B cell (primary cell): ENCODE data around the gene ACAN. TPM values are rescaled to one million over a fixed set of nuclear protein-coding genes. Genes with fewer than 3 reads are reported as not detected.

ENCODE experiments used
- ATAC-seq: fragments of 200-7000 bp; cut with Tn5 transposase; one replicate; pipeline ENCODE4 v1.10.0; 2021; ENCODE audit warnings: low read depth, mild to moderate bottlenecking, moderate number of reproducible peaks, moderate library complexity
- CTCF ChIA-PET: fragments of 350-600 bp; sonication (Branson Sonifier 250); formaldehyde crosslinking; loops from one replicate; lab custom pipeline; 2021; ENCODE audit warnings: antibody characterized with exemption, inconsistent platforms; lab: Charles Lee
- POLR2A ChIA-PET: fragments of 350-600 bp; sonication (Branson Sonifier 250); formaldehyde crosslinking; loops from one replicate; lab custom pipeline; 2021; ENCODE audit warnings: antibody characterized with exemption; lab: Charles Lee
- DNase-seq: peaks from one replicate; pipeline ENCODE4 v3.0.0; 2013
- H2AFZ ChIP-seq: 2 replicates; pipeline ENCODE4 v1.6.1; 2012; ENCODE audit warnings: mild to moderate bottlenecking, low read depth, low read length; ENCODE audit not compliant: insufficient read depth, poor library complexity, severe bottlenecking
- H3K27ac ChIP-seq, 2 donors: 1 replicate in 1 of 2; 2 replicates in 1 of 2; pipeline ENCODE4 v1.5.1; 2012 to 2013; ENCODE audit warnings: low read length in 2 of 2, mild to moderate bottlenecking in 2 of 2, moderate library complexity in 1 of 2
- H3K27me3 ChIP-seq, 4 experiments: fragments of 200-600 bp in 1 of 4; sonication (generic) in 1 of 4; replicated peaks in 1 of 4; 1 replicate in 2 of 4; 2 replicates in 2 of 4; pipeline versions ENCODE4 v1.6.1 to v1.7.0; 2013 to 2016; ENCODE audit warnings: low read length in 3 of 4, mild to moderate bottlenecking in 2 of 4, mixed read lengths in 1 of 4, moderate library complexity in 1 of 4; ENCODE audit not compliant: insufficient read depth in 4 of 4, control insufficient read depth in 3 of 4; ENCODE audit errors: control extremely low read depth in 1 of 4
- H3K36me3 ChIP-seq, 2 experiments: replicated peaks in 1 of 2; 1 replicate in 1 of 2; 2 replicates in 1 of 2; pipeline versions ENCODE4 v1.6.1 to v1.7.1; 2013; ENCODE audit warnings: low read length in 1 of 2; ENCODE audit not compliant: insufficient read depth in 2 of 2, control insufficient read depth in 1 of 2; ENCODE audit errors: control extremely low read depth in 1 of 2, extremely low read depth in 1 of 2
- H3K4me1 ChIP-seq, 2 donors: fragments of 200-600 bp in 1 of 2; sonication (generic) in 1 of 2; 1 replicate in 1 of 2; 2 replicates in 1 of 2; pipeline versions ENCODE4 v1.5.1 to v1.6.1; 2013 to 2017; ENCODE audit warnings: low read length in 2 of 2; ENCODE audit not compliant: control insufficient read depth in 2 of 2, insufficient read depth in 2 of 2
- H3K4me2 ChIP-seq: replicated peaks from 2 replicates; pipeline ENCODE3; 2012; ENCODE audit warnings: mild to moderate bottlenecking, low read depth, low read length; ENCODE audit not compliant: poor library complexity, severe bottlenecking
- H3K4me3 ChIP-seq, 5 experiments: fragments of 200-600 bp in 1 of 5; sonication (generic) in 1 of 5; 1 replicate in 3 of 5; 2 replicates in 2 of 5; pipeline versions ENCODE4 v1.5.1 to v1.7.0; 2011 to 2016; ENCODE audit warnings: low read length in 4 of 5, mild to moderate bottlenecking in 4 of 5, low read depth in 2 of 5, control low read depth in 1 of 5, moderate library complexity in 1 of 5; ENCODE audit not compliant: insufficient read depth in 1 of 5; ENCODE audit errors: control extremely low read depth in 1 of 5, extremely low read depth in 1 of 5
- H3K79me2 ChIP-seq: fragments of 200-600 bp; sonication (generic); one replicate; pipeline ENCODE4 v1.6.0; 2016; ENCODE audit warnings: low read length; ENCODE audit not compliant: control insufficient read depth, insufficient read depth
- H3K9ac ChIP-seq: fragments of 200-600 bp; sonication (generic); 2 replicates; pipeline ENCODE4 v1.6.1; 2017; ENCODE audit warnings: mild to moderate bottlenecking, low read length, moderate library complexity
- H3K9me3 ChIP-seq, 3 donors: one replicate each; pipeline versions ENCODE4 v1.6.1 to v1.7.1; 2013; ENCODE audit warnings: low read length in 2 of 3; ENCODE audit not compliant: control insufficient read depth in 2 of 3, insufficient read depth in 1 of 3; ENCODE audit errors: control extremely low read depth in 1 of 3
- H4K20me1 ChIP-seq: 2 replicates; pipeline ENCODE4 v1.6.0; 2012; ENCODE audit warnings: mild to moderate bottlenecking, low read length; ENCODE audit not compliant: insufficient read depth, control insufficient read depth, poor library complexity, severe bottlenecking
- H3K27ac Mint-ChIP-seq: one replicate; pipeline ENCODE4 v1.8.0; 2021; ENCODE audit warnings: mixed read lengths
- H3K27me3 Mint-ChIP-seq: one replicate; pipeline ENCODE4 v1.8.0; 2021; ENCODE audit warnings: mixed read lengths
- H3K4me1 Mint-ChIP-seq: one replicate; pipeline ENCODE4 v1.8.0; 2021; ENCODE audit warnings: mixed read lengths
- H3K4me3 Mint-ChIP-seq: one replicate; pipeline ENCODE4 v1.8.0; 2021; ENCODE audit warnings: mixed read lengths
- H3K9me3 Mint-ChIP-seq: one replicate; pipeline ENCODE4 v1.8.0; 2022; ENCODE audit warnings: mixed read lengths; ENCODE audit not compliant: insufficient read depth
- CTCF ChIP-seq: fragments of 200-600 bp; IDR thresholded peaks from one replicate; pipeline ENCODE4 v1.8.0; 2022; ENCODE audit warnings: antibody characterized with exemption, mild to moderate bottlenecking
- EZH2 ChIP-seq: IDR thresholded peaks from 2 replicates; pipeline ENCODE4 v1.6.1; 2012; ENCODE audit warnings: borderline replicate concordance, low read depth, mild to moderate bottlenecking, moderate library complexity, low read length; ENCODE audit not compliant: insufficient read depth, poor library complexity, severe bottlenecking
- WGBS: methylation state at CpG from one replicate; pipeline ENCODE4 v1.1.5; 2013; ENCODE audit warnings: missing lambda C conversion rate; ENCODE audit not compliant: insufficient coverage; 5-methylcytosine and 5-hydroxymethylcytosine counted together
- intact Hi-C: fragments of 100-400 bp; cut with micrococcal nuclease; formaldehyde crosslinking; loops from one replicate; pipeline ENCODE4 v1.10.0; 2022
- polyA plus RNA-seq: library from polyadenylated mRNA; depleted of rRNA; stranded (reverse); fragments of >200 nt; gene quantifications from 2 replicates; pipeline ENCODE4 v1.2.3, GENCODE V29; 2012
- total RNA-seq, 2 donors: library from RNA; stranded (reverse); fragments of 120-200 nt in 1 of 2; gene quantifications; 1 replicate in 1 of 2; 2 replicates in 1 of 2; pipeline versions ENCODE4 v1.2.3 to v1.2.4, GENCODE V29; 2013 to 2022

ACAN gene
- total and polyA plus RNA-seq, 2 donors (not counting 1 experiment from before 2014, with no cell fraction given): 0.01 TPM; not detected in 1

DNA sequence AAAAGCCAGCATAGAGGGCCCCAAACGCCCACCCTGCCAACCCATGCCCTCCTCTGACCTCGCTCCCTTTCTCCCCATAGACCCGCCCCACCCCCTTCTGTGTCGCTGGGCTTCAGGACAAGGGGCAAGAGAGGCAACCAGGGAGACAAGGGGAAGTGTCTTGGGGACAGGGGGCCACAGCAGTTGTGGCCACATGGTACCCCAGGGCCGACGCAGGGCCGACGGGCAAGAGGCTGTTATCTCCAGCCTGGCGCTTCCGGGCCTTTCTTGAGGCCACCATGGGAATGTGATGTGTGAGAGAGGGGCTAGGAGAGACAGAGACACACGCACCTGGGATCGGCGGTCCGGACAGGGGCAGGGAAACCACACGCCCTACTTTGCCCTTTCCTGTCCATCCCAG, 95.5 kb downstream of the ACAN start:
- H3K9me3 ChIP-seq: no peaks in the 10 kb centered on the region
- 92% methylated on average over 6 of the region's 15 CpGs for WGBS
- Mint-ChIP-seq H3K27me3 (peaks cover 4% of the 10 kb centered on the region), H3K4me3 (no peak overlapping the region), H3K27ac (no peak overlapping the region), H3K4me1 (peaks cover 14% of the 10 kb centered on the region), H3K9me3 (no peaks in the 10 kb centered on the region)
- H3K4me2 ChIP-seq: no peak overlapping the region
- H3K27me3 ChIP-seq: peaks cover 0 to 15% (median 0%) of the 10 kb centered on the region in 4 experiments
- DNase-seq: no peak
- intact Hi-C loops: loop anchor here (5.0 kb wide), 1 partner anchor 351 kb away; the partner anchor contains the start of gene DET1
- TF ChIP-seq CTCF (no peak), EZH2 (no peak)
- peaks cover 12 to 22% of the 10 kb centered on the region in 2 donors for H3K4me1 ChIP-seq
- POLR2A ChIA-PET: no interaction called here
- H3K4me3 ChIP-seq: no peak overlapping the region
- no peaks in the 10 kb centered on the region for H4K20me1 ChIP-seq
- no peak overlapping the region for H2AFZ ChIP-seq
- H3K9ac ChIP-seq: no peak overlapping the region
- CTCF ChIA-PET: interaction anchor here (0.7 to 1.5 kb wide), 2 partner anchors 261 to 274 kb away, joined by 3 to 4 read pairs; no protein-coding TSS in a partner anchor
- H3K36me3 ChIP-seq: no peaks in the 10 kb centered on the region
- no peak for ATAC-seq
- no peak overlapping the region for H3K27ac ChIP-seq
- H3K79me2 ChIP-seq: no peaks in the 10 kb centered on the region

- no peak overlapping the region for H3K27ac ChIP-seq
- intact Hi-C loops: loop anchor here (5.0 kb wide), 1 partner anchor 352 kb away; the partner anchor contains the start of gene DET1
- no peak for ATAC-seq
- ChIA-PET POLR2A (no interaction called here), CTCF (no interaction called here)
- H3K36me3 ChIP-seq: no peaks in the 10 kb centered on the region
- H3K4me3 ChIP-seq: no peak overlapping the region
- H3K9me3 Mint-ChIP-seq: no peaks in the 10 kb centered on the region
- no peaks in the 10 kb centered on the region for H3K79me2 ChIP-seq
- no peaks in the 10 kb centered on the region for H4K20me1 ChIP-seq
- no peak overlapping the region for H3K4me3 Mint-ChIP-seq
- H3K4me1 Mint-ChIP-seq: peaks cover 10% of the 10 kb centered on the region
- H3K27me3 Mint-ChIP-seq: peaks cover 4% of the 10 kb centered on the region
- H3K9me3 ChIP-seq: no peaks in the 10 kb centered on the region
- DNase-seq: no peak
- H3K27me3 ChIP-seq: peaks cover 0 to 10% (median 0%) of the 10 kb centered on the region in 4 experiments
- H3K27ac Mint-ChIP-seq: no peak overlapping the region
- H3K4me1 ChIP-seq: peaks cover 8 to 19% of the 10 kb centered on the region in 2 donors
- TF ChIP-seq CTCF (no peak), EZH2 (no peak)
- H2AFZ ChIP-seq: no peak overlapping the region
- H3K4me2 ChIP-seq: no peak overlapping the region
- WGBS: 99% methylated on average over 7 of the region's 9 CpGs
- no peak overlapping the region for H3K9ac ChIP-seq
Measured at GRCh38 chr15:88899251-88899650, 96.0 kb downstream of the ACAN start.
